A549 (cell line): Measurements from ENCODE around the gene BFSP2. TPM values are rescaled to one million over a fixed set of nuclear protein-coding genes. Genes with fewer than 3 reads are reported as not detected.

ENCODE experiments used
- ATAC-seq, 2 experiments: fragments of 200-7000 bp in 1 of 2; fragments of >200 bp in 1 of 2; cut with Nextera tagmentation in 1 of 2; cut with Tn5 transposase in 1 of 2; 3 replicates each; pipeline versions ENCODE4 v1.8.0 to v1.9.1; 2018 to 2020; ENCODE audit warnings: mild to moderate bottlenecking in 1 of 2, moderate library complexity in 1 of 2
- CTCF ChIA-PET: fragments of 300-600 bp; sonication (Branson Sonifier 250); formaldehyde crosslinking; extraction: SDS; loops from one replicate; lab custom pipeline; 2021; ENCODE audit warnings: antibody characterized with exemption, inconsistent platforms; lab: Yijun Ruan, JAX
- POLR2A ChIA-PET: fragments of 350-600 bp; formaldehyde crosslinking; extraction: SDS; loops from one replicate; lab custom pipeline; 2021; ENCODE audit warnings: antibody characterized with exemption, inconsistent platforms; lab: Yijun Ruan, JAX
- DNase-seq, 2 experiments: peaks; one replicate each; pipeline versions ENCODE4 v3.0.0 to v3.0.0-alpha.2; 2011 to 2016; ENCODE audit warnings: low read depth in 1 of 2, low spot score in 1 of 2
- FAIRE-seq: peaks from 2 replicates; lab custom pipeline; 2011; peaks lifted over from hg19 to GRCh38; lab: Jason Lieb, UNC
- H3K27ac ChIP-seq, 2 experiments: fragments of >200 bp; sonication (Bioruptor Twin); formaldehyde crosslinking; 3 replicates each; pipeline ENCODE4 v1.5.1; 2016 to 2017
- H3K4me1 ChIP-seq: fragments of >200 bp; sonication (Bioruptor Twin); formaldehyde crosslinking; 3 replicates; pipeline ENCODE4 v1.6.1; 2016
- H3K4me2 ChIP-seq: fragments of >200 bp; sonication (Bioruptor Twin); formaldehyde crosslinking; 3 replicates; pipeline ENCODE4 v1.6.1; 2016
- H3K4me3 ChIP-seq: fragments of >200 bp; sonication (Bioruptor Twin); formaldehyde crosslinking; 3 replicates; pipeline ENCODE4 v1.5.1; 2016
- H3K9me3 ChIP-seq: fragments of >200 bp; sonication (Bioruptor Twin); formaldehyde crosslinking; 3 replicates; pipeline ENCODE4 v1.6.1; 2016
- CEBPB ChIP-seq, 2 experiments: fragments of >200 bp in 1 of 2; sonication (Bioruptor Twin) in 1 of 2; formaldehyde crosslinking in 1 of 2; IDR thresholded peaks; 2 replicates each; pipeline ENCODE4 v1.6.1; 2012 to 2016
- CHD2 ChIP-seq: fragments of 150-350 bp; IDR thresholded peaks from 2 replicates; pipeline ENCODE4 v1.6.1; 2014; ENCODE audit warnings: low read length; ENCODE audit not compliant: partially characterized antibody
- CHD4 ChIP-seq: fragments of 200-600 bp; sonication (generic); IDR thresholded peaks from 2 replicates; pipeline ENCODE4 v1.6.1; 2016; ENCODE audit warnings: antibody characterized with exemption, mild to moderate bottlenecking, borderline replicate concordance
- EHF ChIP-seq: fragments of 250-450 bp; sonication (Bioruptor Pico); IDR thresholded peaks from 2 replicates; pipeline ENCODE4 v1.5.0; 2020; ENCODE audit warnings: mild to moderate bottlenecking
- EHMT2 ChIP-seq: fragments of 200-600 bp; sonication (generic); IDR thresholded peaks from 2 replicates; pipeline ENCODE4 v1.6.1; 2016; ENCODE audit warnings: antibody characterized with exemption, low read depth, mild to moderate bottlenecking, moderate library complexity
- ESRRA ChIP-seq: fragments of 150-350 bp; IDR thresholded peaks from 2 replicates; pipeline ENCODE4 v1.6.1; 2014; ENCODE audit warnings: mild to moderate bottlenecking, low read length, borderline replicate concordance
- FOSL2 ChIP-seq, 2 experiments: fragments of 450-650 bp in 1 of 2; fragments of >200 bp in 1 of 2; sonication (Bioruptor Twin) in 1 of 2; formaldehyde crosslinking; IDR thresholded peaks; 2 replicates each; pipeline versions ENCODE4 v1.5.0 to v1.6.1; 2016 to 2020; ENCODE audit warnings: mild to moderate bottlenecking in 1 of 2, moderate library complexity in 1 of 2
- GATA3 ChIP-seq: IDR thresholded peaks from 2 replicates; pipeline ENCODE4 v1.6.1; 2012; ENCODE audit warnings: borderline replicate concordance
- HDAC2 ChIP-seq: fragments of 200-600 bp; sonication (generic); IDR thresholded peaks from 2 replicates; pipeline ENCODE4 v1.6.1; 2016
- HES2 ChIP-seq: fragments of >200 bp; sonication (Bioruptor Twin); formaldehyde crosslinking; IDR thresholded peaks from 2 replicates; pipeline ENCODE4 v1.6.1; 2016
- HEYL ChIP-seq: fragments of 250-450 bp; sonication (Bioruptor Pico); IDR thresholded peaks from 2 replicates; pipeline ENCODE4 v1.8.0; 2021; ENCODE audit warnings: mild to moderate bottlenecking, moderate library complexity
- HOXA7 ChIP-seq: fragments of 250-450 bp; sonication (Bioruptor Pico); IDR thresholded peaks from 2 replicates; pipeline ENCODE4 v1.5.0; 2020; ENCODE audit warnings: mild to moderate bottlenecking, moderate library complexity
- HOXB13 ChIP-seq: fragments of 250-450 bp; sonication (Bioruptor Pico); IDR thresholded peaks from 2 replicates; pipeline ENCODE4 v1.5.0; 2020; ENCODE audit warnings: low read depth, mild to moderate bottlenecking, moderate library complexity
- JUN ChIP-seq, 2 experiments: fragments of >200 bp; sonication (Bioruptor Twin); formaldehyde crosslinking; IDR thresholded peaks; 2 replicates in 1 of 2; 3 replicates in 1 of 2; pipeline ENCODE4 v1.6.1; 2016 to 2017
- JUNB ChIP-seq: fragments of >200 bp; sonication (Bioruptor Twin); formaldehyde crosslinking; IDR thresholded peaks from 2 replicates; pipeline ENCODE4 v1.6.1; 2016
- MAFK ChIP-seq: fragments of 450-650 bp; IDR thresholded peaks from 2 replicates; pipeline ENCODE4 v1.6.1; 2014; ENCODE audit not compliant: partially characterized antibody
- MYC ChIP-seq: IDR thresholded peaks from 2 replicates; pipeline ENCODE4 v1.6.1; 2012; ENCODE audit warnings: mild to moderate bottlenecking, inconsistent platforms, low read length, improper control_type of control experiment, borderline replicate concordance
- NPAS2 ChIP-seq: fragments of 250-450 bp; sonication (Bioruptor Pico); IDR thresholded peaks from 2 replicates; pipeline ENCODE4 v1.8.0; 2022; ENCODE audit warnings: mild to moderate bottlenecking, moderate library complexity, borderline replicate concordance
- REST ChIP-seq: fragments of 200-600 bp; sonication (generic); IDR thresholded peaks from 2 replicates; pipeline ENCODE4 v1.6.1; 2016; ENCODE audit warnings: antibody characterized with exemption, mild to moderate bottlenecking, moderate library complexity
- RFX5 ChIP-seq: fragments of 450-650 bp; IDR thresholded peaks from 2 replicates; pipeline ENCODE4 v1.7.1; 2014; ENCODE audit warnings: antibody characterized with exemption, mild to moderate bottlenecking, moderate library complexity
- RNF2 ChIP-seq: fragments of 200-600 bp; sonication (generic); IDR thresholded peaks from 2 replicates; pipeline ENCODE4 v1.6.1; 2016; ENCODE audit warnings: low read depth, mild to moderate bottlenecking, antibody characterized with exemption, moderate library complexity, borderline replicate concordance
- TFCP2L1 ChIP-seq: fragments of 250-450 bp; sonication (Bioruptor Pico); IDR thresholded peaks from 2 replicates; pipeline ENCODE4 v1.5.0; 2021; ENCODE audit warnings: mild to moderate bottlenecking
- WGBS: methylation state at CpG from one replicate; pipeline ENCODE4 v1.1.6; 2017; ENCODE audit errors: missing lambda C conversion rate; 5-methylcytosine and 5-hydroxymethylcytosine counted together
- polyA plus RNA-seq, 4 experiments: library from polyadenylated mRNA; depleted of rRNA in 3 of 4; stranded (reverse); fragments of >200 nt; fragmentation: RNase III in 1 of 4; extraction: RNeasy Plus Mini Kit Qiagen cat#74134 plus additional on column Dnase treatment in 1 of 4; gene quantifications; 2 replicates in 3 of 4; 3 replicates in 1 of 4; pipeline ENCODE4 v1.2.3, GENCODE V29; 2011 to 2017
- TF ChIP-seq, protein P1 (sequence below): IDR thresholded peaks from 2 replicates; pipeline ENCODE4 v1.6.1; 2012
- TF ChIP-seq, protein P2 (sequence below): fragments of 150-350 bp; IDR thresholded peaks from 2 replicates; pipeline ENCODE4 v1.6.1; 2014; ENCODE audit warnings: low read depth, mild to moderate bottlenecking, low read length

Gene BFSP2
- polyA plus RNA-seq, 2 of the 4 experiments (the other 2 are of a cell fraction) = 0.18 TPM; not detected in 1

DNA sequence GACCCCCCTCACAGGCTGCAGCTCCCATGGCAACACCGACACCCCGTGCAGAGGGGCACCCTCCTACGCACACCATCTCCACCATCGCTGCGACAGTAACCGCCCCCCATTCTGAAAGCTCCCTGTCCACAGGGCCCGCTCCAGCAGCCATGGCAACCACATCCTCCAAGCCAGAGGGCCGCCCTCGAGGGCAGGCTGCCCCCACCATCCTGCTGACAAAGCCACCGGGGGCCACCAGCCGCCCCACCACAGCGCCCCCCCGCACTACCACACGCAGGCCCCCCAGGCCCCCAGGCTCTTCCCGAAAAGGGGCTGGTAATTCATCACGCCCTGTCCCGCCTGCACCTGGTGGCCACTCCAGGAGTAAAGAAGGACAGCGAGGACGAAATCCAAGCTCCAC lies 19.9 kb upstream of the BFSP2 start:
- H3K4me1 ChIP-seq = no peaks in the 10 kb centered on the region
- 76% methylated on average over 11 of the region's 19 CpGs for WGBS
- no peak for TF ChIP-seq REST
- no peak for TF ChIP-seq HEYL (CRISPR knock-in tag)
- no peak for TF ChIP-seq ESRRA
- no peak for TF ChIP-seq MAFK
- no peak for TF ChIP-seq HDAC2
- TF ChIP-seq MYC = no peak
- TF ChIP-seq, protein P1, sequence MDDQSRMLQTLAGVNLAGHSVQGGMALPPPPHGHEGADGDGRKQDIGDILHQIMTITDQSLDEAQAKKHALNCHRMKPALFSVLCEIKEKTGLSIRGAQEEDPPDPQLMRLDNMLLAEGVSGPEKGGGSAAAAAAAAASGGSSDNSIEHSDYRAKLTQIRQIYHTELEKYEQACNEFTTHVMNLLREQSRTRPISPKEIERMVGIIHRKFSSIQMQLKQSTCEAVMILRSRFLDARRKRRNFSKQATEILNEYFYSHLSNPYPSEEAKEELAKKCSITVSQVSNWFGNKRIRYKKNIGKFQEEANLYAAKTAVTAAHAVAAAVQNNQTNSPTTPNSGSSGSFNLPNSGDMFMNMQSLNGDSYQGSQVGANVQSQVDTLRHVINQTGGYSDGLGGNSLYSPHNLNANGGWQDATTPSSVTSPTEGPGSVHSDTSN = no peak
- TF ChIP-seq JUNB = no peak
- TF ChIP-seq RFX5 = no peak
- TF ChIP-seq TFCP2L1 = no peak
- TF ChIP-seq HOXB13 (CRISPR knock-in tag) = no peak
- no peak for TF ChIP-seq EHMT2
- no peak for TF ChIP-seq EHF (CRISPR knock-in tag)
- TF ChIP-seq NPAS2 (CRISPR knock-in tag) = no peak
- TF ChIP-seq CEBPB (IDR thresholded peaks at IDR 0.05) = no peak
- TF ChIP-seq HES2 = no peak
- H3K4me3 ChIP-seq = no peak overlapping the region
- H3K4me2 ChIP-seq = no peak overlapping the region
- ChIA-PET CTCF (interaction anchor here (0.8 to 3.6 kb wide), 5 partner anchors 21 to 654 kb away, joined by 3 to 13 read pairs (median 7); no protein-coding TSS in a partner anchor), POLR2A (no interaction called here)
- H3K9me3 ChIP-seq = no peaks in the 10 kb centered on the region
- no peak for FAIRE-seq
- H3K27ac ChIP-seq = no peak overlapping the region
- no peak for ATAC-seq
- no peak for DNase-seq

- Histone ChIP-seq H3K4me2 (no peak overlapping the region), H3K9me3 (no peaks in the 10 kb centered on the region), H3K27ac (no peak overlapping the region), H3K4me1 (no peaks in the 10 kb centered on the region), H3K4me3 (no peak overlapping the region)
- ChIA-PET POLR2A (no interaction called here), CTCF (interaction anchor here (0.8 to 3.6 kb wide), 5 partner anchors 20 to 654 kb away, joined by 3 to 13 read pairs (median 7); no protein-coding TSS in a partner anchor)
- 61% methylated on average over 8 of the region's 16 CpGs for WGBS
- no peak for DNase-seq
- no peak for FAIRE-seq
- no peak for ATAC-seq
- TF ChIP-seq NPAS2 (CRISPR knock-in tag) (no peak), HOXB13 (CRISPR knock-in tag) (no peak), MYC (no peak), RNF2 (no peak), REST (no peak), GATA3 (no peak), CHD2 (no peak), ESRRA (no peak), HEYL (CRISPR knock-in tag) (no peak), FOSL2 (IDR thresholded peaks at IDR 0.05) (no peak), FOSL2 (CRISPR knock-in tag; IDR thresholded peaks at IDR 0.05) (no peak), JUN (IDR thresholded peaks at IDR 0.05) (no peak), CHD4 (no peak), HOXA7 (no peak)
- TF ChIP-seq, protein P2, sequence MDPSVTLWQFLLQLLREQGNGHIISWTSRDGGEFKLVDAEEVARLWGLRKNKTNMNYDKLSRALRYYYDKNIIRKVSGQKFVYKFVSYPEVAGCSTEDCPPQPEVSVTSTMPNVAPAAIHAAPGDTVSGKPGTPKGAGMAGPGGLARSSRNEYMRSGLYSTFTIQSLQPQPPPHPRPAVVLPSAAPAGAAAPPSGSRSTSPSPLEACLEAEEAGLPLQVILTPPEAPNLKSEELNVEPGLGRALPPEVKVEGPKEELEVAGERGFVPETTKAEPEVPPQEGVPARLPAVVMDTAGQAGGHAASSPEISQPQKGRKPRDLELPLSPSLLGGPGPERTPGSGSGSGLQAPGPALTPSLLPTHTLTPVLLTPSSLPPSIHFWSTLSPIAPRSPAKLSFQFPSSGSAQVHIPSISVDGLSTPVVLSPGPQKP = no peak
- TF ChIP-seq, protein P1 = no peak
Observed at GRCh38 chr3:133380481-133381225, 19.2 kb upstream of the BFSP2 start.
